A673 (cell line): ENCODE data around the gene HYOU1.

Experiments used
- CTCF ChIP-seq: fragments of 300-800, 200-600 bp; sonication (generic); conservative IDR thresholded peaks from 2 replicates; pipeline ENCODE4 v1.5.1; 2017; ENCODE audit warnings: low read depth, mild to moderate bottlenecking, antibody characterized with exemption, low read length, moderate library complexity, mixed read lengths
- EZH2 ChIP-seq: fragments of 200-600 bp; sonication (generic); IDR thresholded peaks from 2 replicates; pipeline ENCODE4 v1.6.1; 2017; ENCODE audit warnings: borderline replicate concordance, low read depth, mild to moderate bottlenecking, mixed read lengths, antibody characterized with exemption, low read length; ENCODE audit not compliant: poor library complexity, severe bottlenecking

DNA sequence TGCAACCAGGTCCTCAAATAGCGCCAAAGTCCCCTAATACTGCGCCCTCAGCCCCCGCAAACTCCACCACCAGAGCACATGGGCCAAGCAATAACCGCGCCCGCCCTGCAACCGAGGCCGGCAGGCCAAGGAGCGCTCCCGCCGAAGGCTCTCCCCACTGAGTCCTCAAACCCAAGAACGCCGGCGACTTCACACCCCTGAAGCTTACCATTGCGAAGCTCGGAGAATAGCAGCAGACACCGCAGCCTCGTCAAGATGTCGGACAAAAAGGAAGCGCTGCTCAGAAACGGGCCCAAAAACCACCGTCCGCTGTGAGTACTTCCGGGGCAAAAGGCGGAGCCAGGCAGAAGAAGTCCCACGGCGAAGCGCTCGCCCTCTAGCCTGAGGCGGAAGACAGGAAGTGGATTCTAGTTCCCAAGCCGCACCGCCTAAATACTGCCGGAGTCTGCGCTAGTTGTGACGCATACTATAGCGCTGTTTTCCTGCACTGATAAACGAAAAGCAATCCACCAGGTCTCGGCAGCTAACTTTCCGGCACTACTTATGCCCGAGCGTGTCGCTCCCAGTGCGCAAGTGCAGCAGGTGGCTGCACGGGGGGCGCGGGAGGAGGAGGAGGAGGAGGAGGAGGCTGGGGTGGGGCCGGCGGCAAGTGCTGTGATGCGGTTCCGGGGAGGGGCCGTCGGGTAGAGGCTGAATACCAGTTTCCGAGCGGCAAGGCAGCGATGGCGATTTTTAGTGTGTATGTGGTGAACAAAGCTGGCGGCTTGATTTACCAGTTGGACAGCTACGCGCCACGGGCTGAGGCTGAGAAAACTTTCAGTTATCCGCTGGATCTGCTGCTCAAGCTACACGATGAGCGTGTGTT lies 38.7 kb downstream of the HYOU1 start, which contains the start of the genes RPS25 and TRAPPC4:
- TF ChIP-seq CTCF (no peak), EZH2 (no peak)
